ENCODE data around the gene GAGE12D. TPM values are rescaled to one million over a fixed set of nuclear protein-coding genes. Genes with fewer than 3 reads are reported as not detected.

GAGE12D gene
- total and polyA plus RNA-seq, 8 donors = not detected

Other genes starting within 250 kb of the GAGE12D start
- not detected for gene GAGE10, start 238.1 kb upstream of the GAGE12D start, total RNA-seq
- not detected for gene GAGE10, start 238.1 kb upstream of the GAGE12D start, polyA plus RNA-seq
- not detected for gene GAGE12J, start 219.7 kb upstream of the GAGE12D start, total RNA-seq
- gene GAGE12J, start 219.7 kb upstream of the GAGE12D start, polyA plus RNA-seq = not detected
- gene GAGE13, start 210.2 kb upstream of the GAGE12D start, total RNA-seq = not detected
- not detected for gene GAGE13, start 210.2 kb upstream of the GAGE12D start, polyA plus RNA-seq
- gene GAGE12C, start 9.6 kb upstream of the GAGE12D start, total RNA-seq = not detected
- not detected for gene GAGE12C, start 9.6 kb upstream of the GAGE12D start, polyA plus RNA-seq
- not detected for gene GAGE12E, start 9.6 kb downstream of the GAGE12D start, total RNA-seq
- not detected for gene GAGE12E, start 9.6 kb downstream of the GAGE12D start, polyA plus RNA-seq
- gene GAGE12F, start 19.1 kb downstream of the GAGE12D start, total RNA-seq = not detected
- gene GAGE12F, start 19.1 kb downstream of the GAGE12D start, polyA plus RNA-seq = not detected
- not detected for gene GAGE12G, start 28.7 kb downstream of the GAGE12D start, total RNA-seq
- not detected for gene GAGE12G, start 28.7 kb downstream of the GAGE12D start, polyA plus RNA-seq
- gene GAGE12H, start 38.2 kb downstream of the GAGE12D start, total RNA-seq = not detected
- not detected for gene GAGE12H, start 38.2 kb downstream of the GAGE12D start, polyA plus RNA-seq
- gene GAGE2A, start 47.8 kb downstream of the GAGE12D start, total RNA-seq = under 1 TPM in 1 of 6 donors, not detected in 5; 0.82 TPM
- gene GAGE2A, start 47.8 kb downstream of the GAGE12D start, polyA plus RNA-seq = not detected
- gene GAGE1, start 57.3 kb downstream of the GAGE12D start, total RNA-seq = under 1 TPM in 1 of 6 donors, not detected in 5; 0.44 TPM
- not detected for gene GAGE1, start 57.3 kb downstream of the GAGE12D start, polyA plus RNA-seq
- not detected for gene PAGE1, start 154.3 kb downstream of the GAGE12D start, total RNA-seq
- not detected for gene PAGE1, start 154.3 kb downstream of the GAGE12D start, polyA plus RNA-seq